ENCODE measurements around the gene MYBBP1A. TPM values are rescaled to one million over a fixed set of nuclear protein-coding genes. Genes with fewer than 3 reads are reported as not detected.

MYBBP1A gene
- total and polyA plus RNA-seq, 9 of the 15 experiments (the other 6 are each of a cell fraction or from before 2014, with no cell fraction given): 2.0 to 114 (median 47.2) TPM

GRCh38 chr17:4582691-4583090 lies 27.5 kb upstream of the MYBBP1A start (continued):
- TF ChIP-seq ATF1 (CRISPR knock-in tag; IDR thresholded peaks at IDR 0.05) (no peak), ATF1 (tag; IDR thresholded peaks at IDR 0.05) (no peak), FOXP1 (CRISPR knock-in tag; IDR thresholded peaks at IDR 0.05) (no peak), MEIS2 (IDR thresholded peaks at IDR 0.05; ENCODE audit: partially characterized antibody) (no peak), SMAD1 (IDR thresholded peaks at IDR 0.05; ENCODE audit: low read depth, low read length, partially characterized antibody) (no peak), MEF2A (IDR thresholded peaks at IDR 0.05; ENCODE audit: control insufficient read depth, low read depth, low read length) (no peak), ZBTB49 (CRISPR knock-in tag; IDR thresholded peaks at IDR 0.05; ENCODE audit: borderline replicate concordance) (no peak)
- TF ChIP-seq, protein P1, sequence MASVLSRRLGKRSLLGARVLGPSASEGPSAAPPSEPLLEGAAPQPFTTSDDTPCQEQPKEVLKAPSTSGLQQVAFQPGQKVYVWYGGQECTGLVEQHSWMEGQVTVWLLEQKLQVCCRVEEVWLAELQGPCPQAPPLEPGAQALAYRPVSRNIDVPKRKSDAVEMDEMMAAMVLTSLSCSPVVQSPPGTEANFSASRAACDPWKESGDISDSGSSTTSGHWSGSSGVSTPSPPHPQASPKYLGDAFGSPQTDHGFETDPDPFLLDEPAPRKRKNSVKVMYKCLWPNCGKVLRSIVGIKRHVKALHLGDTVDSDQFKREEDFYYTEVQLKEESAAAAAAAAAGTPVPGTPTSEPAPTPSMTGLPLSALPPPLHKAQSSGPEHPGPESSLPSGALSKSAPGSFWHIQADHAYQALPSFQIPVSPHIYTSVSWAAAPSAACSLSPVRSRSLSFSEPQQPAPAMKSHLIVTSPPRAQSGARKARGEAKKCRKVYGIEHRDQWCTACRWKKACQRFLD (CRISPR knock-in tag; IDR thresholded peaks at IDR 0.05): no peak

All from K562 (cell line).